ENCODE data around the gene MRPL48.

GRCh38 chr11:73872749-73873357, 85.2 kb downstream of the MRPL48 start:
- TF ChIP-seq NFE2L1 (CRISPR knock-in tag; IDR thresholded peaks at IDR 0.05) (no peak), MLX (CRISPR knock-in tag; IDR thresholded peaks at IDR 0.05) (no peak), CTCF (IDR thresholded peaks at IDR 0.05) (no peak)
- TF ChIP-seq, protein P1, sequence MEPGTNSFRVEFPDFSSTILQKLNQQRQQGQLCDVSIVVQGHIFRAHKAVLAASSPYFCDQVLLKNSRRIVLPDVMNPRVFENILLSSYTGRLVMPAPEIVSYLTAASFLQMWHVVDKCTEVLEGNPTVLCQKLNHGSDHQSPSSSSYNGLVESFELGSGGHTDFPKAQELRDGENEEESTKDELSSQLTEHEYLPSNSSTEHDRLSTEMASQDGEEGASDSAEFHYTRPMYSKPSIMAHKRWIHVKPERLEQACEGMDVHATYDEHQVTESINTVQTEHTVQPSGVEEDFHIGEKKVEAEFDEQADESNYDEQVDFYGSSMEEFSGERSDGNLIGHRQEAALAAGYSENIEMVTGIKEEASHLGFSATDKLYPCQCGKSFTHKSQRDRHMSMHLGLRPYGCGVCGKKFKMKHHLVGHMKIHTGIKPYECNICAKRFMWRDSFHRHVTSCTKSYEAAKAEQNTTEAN (CRISPR knock-in tag; IDR thresholded peaks at IDR 0.05): no peak
